GM21576 (cell line): Measurements from ENCODE around the gene FAM118B.

ENCODE experiments used
- ATAC-seq: cut with Tn5 transposase; IDR thresholded peaks from one replicate; pipeline ENCODE4 v1.9.1; 2021; ENCODE audit warnings: mild to moderate bottlenecking, moderate library complexity; ENCODE audit not compliant: unreplicated experiment

Gene FAM118B

DNA sequence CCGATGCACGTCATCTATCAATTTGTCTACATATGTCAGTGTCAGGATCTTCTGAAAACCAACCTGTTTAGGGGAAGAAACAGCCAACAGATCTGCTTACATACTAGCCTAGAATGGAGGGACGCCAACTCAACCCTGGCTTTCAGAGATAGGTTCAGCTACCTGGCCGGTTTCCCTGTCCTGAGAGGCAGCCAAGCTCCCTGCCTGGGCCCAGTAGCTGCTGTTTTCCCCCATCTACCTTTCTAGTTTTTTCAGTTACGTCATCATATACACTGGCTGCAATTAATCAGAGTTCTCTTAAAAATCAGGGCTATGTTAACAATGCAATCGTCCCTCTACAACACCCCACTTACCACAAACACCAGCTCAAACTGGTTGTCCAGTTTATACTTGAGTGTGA, 56.1 kb downstream of the FAM118B start:
- ATAC-seq, result no peak

DNA sequence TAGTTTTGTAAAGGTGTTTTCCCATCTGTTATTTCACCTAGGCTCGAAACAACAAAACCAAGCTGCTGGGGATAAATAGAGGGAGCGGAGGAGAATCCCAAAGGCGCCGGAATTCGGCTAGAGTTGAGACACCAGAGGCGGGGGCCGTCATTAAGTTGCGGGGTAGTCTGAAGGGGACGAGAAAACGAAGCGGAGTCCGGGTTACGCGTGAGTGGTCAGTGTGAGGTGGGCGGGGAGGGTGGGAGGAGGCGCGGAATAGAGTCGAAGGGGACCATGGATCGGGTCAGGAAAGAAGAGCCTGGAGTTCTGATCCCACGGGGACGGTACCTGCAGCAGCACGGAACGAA, 56.8 kb downstream of the FAM118B start:
- ATAC-seq, result no peak

DNA sequence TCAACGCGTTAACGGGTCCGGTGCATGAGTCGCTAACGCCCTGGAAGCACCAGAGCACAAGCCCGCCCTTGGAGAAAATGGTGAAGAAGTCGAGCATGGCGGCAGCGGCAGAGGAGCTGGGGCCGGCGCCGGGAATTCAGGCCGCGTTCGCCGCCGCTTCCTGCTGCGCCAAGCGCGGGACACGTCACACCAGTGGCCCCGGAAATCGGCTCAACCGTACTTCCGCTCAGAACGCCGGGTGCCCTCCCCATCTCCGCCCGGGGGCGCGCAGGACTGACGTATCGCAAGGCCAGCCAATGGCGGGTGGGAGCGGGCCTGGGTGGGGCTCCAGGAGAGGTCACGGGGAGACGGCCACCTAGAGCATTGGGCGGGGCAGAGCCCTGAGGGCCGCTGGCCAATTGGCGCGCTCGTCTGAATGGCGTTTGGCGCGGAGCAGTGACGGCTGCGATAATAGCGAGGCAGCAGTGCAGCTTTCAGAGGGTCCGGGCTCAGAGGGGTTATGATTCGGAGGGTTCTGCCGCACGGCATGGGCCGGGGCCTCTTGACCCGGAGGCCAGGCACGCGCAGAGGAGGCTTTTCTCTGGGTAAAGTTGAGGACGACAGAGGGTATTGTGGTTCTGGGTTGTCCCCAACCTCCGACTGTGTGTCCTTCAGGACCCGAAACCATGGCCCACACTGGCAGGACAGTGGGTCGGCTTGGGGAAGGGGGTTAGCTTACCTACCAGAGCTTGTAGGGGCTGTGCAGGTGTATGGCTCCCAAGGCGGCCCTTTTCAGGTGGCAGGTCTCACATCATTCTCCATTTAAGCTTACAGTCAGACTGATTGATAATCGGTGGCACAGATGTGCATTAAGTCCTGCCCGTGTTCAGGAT, 57.4 kb downstream of the FAM118B start, which contains the start of the genes FOXRED1 and SRPRA:
Gene FOXRED1 (plus strand): TSS at position 447 of the 872 bp plus-strand sequence. CDS start 53 bp downstream, at position 500.
Gene SRPRA (minus strand): TSS at position 188 of the 872 bp plus-strand sequence. CDS start 91 bp downstream, at position 97.
- ATAC-seq, result peak; percentile 98

DNA sequence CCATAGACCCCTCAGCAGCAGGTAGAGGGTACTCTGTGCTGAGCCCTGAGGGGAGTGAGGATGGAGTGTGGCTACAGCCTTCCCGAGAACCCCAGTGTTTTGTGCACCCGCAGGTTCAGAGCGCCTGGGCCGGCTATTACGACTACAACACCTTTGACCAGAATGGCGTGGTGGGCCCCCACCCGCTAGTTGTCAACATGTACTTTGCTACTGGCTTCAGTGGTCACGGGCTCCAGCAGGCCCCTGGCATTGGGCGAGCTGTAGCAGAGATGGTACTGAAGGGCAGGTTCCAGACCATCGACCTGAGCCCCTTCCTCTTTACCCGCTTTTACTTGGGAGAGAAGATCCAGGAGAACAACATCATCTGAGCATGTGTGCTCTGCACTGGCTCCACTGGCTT, 65.7 kb downstream of the FAM118B start:
- ATAC-seq, result no peak

DNA sequence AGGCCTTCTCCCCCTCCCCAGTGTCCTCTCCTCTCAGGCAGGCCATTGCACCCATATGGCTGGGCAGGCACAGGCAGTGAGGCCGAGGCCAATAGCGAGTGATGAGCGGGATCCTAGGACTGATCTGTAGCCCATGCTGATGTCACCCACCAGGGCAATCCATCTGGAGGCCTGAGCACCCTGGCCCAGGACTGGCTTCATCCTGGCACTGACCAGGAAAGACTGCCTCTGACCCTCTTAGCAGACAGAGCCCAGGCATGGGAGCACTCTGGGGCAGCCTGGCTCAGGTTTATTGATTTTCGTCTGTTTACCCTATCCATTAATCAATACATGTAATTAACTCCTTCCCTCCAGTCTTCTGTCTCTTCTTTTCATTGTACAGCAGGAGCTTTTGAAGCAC, 66.2 kb downstream of the FAM118B start:
- no peak for ATAC-seq

DNA sequence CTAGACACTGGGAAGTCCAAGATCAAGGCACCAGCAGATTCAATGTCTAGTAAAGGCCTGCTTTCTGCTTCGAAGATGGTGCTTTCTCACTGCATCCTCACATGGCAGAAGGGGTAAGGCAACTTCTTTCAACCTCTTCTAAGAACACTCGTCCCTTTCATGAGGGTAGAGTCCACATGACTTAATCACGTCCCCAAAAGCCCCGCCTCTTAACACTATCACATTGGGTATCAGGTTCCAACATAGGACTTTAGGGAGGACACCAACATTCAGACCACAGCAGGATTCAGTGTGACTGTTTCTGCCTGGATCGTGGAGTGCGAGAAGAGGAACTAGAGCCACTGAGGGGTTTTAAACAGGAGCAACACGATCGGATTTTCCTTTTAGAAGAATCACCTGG, 67.6 kb downstream of the FAM118B start:
- no peak for ATAC-seq

DNA sequence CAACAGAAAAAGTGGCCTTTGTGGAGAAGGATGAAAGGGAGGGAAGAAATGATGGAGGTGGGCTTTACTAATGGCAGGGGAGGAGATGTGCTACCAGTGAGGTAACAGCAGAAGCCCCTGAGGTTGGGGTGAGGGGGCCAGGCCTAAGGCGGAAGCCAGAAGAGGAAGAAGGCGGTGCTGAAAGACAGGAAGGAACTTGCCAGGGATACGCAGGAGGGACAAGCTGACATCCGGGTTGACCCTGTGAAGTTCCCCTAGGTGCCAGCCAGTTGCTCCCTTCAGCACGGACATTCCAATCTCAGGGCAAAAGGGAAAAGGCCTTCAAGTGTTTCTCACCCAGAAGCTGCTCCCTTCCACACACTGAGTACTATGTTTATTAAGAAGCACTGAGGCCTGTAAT, 69.0 kb downstream of the FAM118B start:
- ATAC-seq, result no peak

DNA sequence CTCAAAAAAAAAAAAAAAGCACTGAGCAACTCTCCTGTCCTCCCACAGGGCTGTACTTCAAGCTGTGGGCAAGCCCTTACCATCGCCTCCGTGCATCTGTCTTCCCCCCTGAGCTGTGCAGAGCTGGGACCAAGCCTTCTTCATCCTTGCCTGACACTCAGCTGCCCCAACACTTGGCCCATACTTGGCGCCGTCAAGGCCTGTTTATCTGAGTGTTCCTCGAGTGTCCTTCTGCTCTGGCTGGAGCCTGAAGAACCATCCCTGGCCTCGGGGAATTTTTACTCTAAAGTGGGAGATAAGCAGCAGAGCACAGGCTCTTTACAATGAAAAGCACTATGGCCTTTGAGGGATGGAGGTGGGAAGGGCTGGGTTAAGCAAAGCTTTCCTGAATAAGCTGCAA, 69.7 kb downstream of the FAM118B start:
- ATAC-seq, result no peak

DNA sequence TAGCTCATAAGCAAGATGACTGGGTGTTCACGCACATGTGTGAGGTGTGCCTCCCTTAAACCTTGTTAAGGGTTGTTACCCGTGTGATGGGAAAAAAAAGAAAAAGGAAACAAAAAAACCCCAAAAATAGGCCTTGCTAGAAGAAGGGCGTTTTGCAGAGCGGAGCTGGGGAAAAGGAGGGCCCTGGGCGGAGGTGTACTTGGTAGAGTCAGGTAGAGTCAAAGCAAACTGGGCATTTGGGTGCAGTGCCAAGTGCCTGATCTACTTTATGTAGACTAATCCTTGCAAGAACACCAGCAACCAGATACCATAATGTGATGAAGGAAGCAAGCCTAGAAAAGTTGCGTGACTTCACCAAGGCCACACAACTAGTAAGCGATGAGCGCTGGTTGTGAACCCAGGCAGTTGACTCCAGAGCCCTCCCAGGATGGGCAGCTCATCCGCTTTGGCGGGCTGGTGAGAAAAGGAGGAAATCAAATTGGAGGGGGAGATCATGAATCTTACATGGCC, 70.1 kb downstream of the FAM118B start:
- no peak for ATAC-seq

DNA sequence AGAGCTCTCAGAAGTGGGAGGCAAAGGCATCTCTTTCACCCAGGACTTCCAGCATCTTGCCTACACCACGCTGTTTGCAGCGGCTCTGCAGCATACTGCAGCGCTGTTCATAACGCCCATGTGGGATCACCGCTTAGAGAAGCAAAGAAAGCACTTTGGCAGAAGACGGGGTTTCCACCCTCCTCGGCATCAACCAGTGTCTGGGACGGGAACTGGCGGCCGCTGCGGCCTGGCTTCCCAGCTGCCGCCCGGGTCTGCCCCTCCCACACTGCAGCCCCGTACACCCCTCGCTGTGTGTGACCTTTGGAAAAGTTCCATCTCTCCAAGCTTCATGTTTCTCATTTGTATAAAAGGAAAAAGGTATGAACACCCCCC, 70.8 kb downstream of the FAM118B start:
- ATAC-seq, result no peak

DNA sequence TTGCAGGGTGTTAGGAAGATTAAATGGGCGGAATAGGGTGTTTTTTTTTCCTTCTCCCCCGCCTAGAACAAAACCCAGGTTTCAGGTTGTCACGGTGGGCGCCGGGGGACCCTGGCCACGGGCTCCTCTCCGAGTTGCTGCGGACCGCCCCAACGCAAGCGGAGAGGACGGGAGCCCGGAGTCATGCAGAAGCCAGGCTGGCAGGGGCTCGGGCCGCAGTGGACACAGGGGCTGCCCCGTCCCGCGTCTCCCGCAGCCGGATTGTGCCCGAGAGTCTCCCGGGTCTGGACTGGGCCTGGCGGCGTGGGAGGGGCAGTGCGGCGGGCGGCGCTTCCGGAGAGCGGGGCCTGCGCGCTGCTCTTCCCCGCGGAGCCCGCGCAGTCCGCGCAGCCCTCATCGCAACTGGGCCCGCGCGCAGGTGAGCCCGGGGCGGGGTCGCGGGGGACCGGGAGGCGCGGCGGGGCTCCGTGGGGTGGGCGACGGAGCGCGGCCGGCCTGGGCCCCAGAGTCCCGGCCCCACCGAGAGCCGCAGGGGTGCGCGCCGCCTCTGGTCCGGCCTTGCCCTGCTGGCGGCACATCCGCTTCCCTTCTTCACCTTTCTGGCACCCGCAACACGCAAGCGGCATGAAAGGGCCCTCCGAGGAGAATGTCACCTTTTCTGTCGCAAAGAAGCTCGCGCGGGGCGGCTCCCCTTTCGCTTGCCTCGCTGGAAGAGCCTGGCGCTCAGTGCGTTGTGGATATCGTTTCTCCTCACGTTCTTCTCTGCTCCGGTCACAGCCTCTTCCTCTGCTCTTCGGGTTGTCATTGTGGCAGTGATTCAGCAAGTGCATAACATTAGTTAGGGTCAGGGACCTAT, 71.4 kb downstream of the FAM118B start, which contains the start of gene TIRAP:
Gene TIRAP (plus strand): TSS at position 358 of the 856 bp plus-strand sequence. CDS start 7,802 bp downstream, outside the sequence.
- peak; percentile 54 for ATAC-seq

DNA sequence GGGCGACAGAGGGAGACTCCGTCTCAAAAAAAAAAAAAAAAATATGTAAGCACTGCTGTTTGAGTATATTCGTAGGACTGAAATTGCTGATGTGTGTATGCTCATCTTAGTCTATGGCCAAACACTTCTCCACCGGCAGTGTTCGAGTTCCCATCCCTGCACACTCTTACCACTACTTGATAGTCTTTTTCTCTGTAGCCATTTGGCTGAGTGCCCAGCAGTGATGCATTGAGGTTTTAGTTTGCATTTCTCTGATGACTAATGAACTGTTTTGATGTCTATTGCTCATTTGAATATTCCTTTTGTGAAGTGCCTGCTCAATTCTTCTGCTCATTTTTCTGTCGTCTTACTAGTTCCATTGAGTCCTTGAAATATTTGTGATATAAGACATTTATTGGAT, 73.2 kb downstream of the FAM118B start:
- ATAC-seq, result peak; percentile 48

DNA sequence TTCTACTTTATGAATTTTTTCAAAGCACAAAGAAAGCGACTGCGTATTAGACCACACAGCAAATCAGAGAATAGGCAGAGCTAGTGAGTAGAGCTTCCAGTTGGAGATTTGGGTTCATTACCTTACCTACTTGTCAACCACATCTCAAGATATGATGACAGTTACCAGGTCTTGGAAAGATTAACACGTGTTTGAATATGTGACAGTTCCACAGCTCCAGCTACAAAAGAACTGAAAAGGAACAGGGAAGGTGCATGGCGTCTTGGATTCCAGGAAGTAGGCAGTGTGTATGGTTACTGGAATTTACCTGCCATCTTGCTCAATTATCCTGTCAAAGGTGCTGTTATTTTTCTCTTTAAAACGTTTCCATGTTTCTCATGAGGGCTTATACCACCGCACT, 76.7 kb downstream of the FAM118B start:
- no peak for ATAC-seq

DNA sequence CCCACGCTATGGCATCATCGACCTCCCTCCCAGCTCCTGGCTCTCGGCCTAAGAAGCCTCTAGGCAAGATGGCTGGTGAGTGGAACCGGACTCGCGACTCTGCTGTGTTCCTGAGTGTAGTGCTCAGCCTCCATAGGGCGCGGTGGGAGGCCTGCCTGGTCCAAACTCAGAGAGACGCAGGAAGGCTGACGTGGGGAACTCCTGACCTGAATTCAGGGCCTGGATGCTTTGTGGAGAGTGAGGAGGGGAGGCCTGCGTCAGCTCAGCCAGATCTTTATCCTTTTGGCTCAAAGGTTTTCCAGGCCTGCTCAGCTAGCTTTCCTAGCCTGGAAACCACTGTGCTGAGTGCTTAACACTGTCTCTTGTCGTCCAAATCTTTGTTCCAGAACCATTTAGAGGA, 79.3 kb downstream of the FAM118B start:
- ATAC-seq, result no peak

DNA sequence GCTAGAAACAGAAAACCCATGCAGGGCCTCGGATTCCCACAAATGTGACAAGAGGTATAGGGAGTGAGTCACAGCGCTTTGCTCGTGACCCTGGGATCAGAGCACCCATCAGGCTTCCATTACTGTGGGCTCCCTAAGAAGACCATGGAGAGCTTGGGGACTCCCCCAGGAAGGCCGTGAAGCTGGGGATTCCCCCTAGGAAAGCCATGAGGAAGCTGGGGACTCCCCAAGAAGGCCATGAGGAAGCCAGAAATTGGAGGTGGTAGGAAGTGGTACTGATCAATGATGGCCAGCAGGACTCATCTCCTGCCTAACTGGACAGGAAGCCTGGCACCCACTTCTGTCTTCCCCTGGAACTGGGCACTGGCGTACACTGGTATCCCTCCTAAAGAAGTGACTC, 82.1 kb downstream of the FAM118B start:
- ATAC-seq, result no peak

DNA sequence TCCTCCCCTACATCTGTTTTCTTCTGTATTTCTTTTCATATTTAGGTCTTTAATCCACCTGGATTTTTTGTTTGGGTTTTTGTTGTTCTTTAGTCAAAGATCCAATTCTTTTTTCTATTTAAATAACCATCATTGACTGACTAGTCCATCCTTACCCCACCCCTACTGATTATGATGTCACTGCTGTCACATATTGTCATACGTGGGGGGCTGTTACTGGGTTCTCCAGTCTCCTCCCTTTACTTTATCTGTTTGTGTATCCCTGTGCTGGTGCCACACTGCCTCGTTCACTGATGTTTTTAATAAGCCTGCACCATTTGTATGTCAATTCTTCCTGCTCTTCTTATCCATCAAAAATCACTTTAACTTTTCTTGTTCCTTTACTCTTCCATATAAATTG, 85.4 kb downstream of the FAM118B start:
- ATAC-seq, result no peak

DNA sequence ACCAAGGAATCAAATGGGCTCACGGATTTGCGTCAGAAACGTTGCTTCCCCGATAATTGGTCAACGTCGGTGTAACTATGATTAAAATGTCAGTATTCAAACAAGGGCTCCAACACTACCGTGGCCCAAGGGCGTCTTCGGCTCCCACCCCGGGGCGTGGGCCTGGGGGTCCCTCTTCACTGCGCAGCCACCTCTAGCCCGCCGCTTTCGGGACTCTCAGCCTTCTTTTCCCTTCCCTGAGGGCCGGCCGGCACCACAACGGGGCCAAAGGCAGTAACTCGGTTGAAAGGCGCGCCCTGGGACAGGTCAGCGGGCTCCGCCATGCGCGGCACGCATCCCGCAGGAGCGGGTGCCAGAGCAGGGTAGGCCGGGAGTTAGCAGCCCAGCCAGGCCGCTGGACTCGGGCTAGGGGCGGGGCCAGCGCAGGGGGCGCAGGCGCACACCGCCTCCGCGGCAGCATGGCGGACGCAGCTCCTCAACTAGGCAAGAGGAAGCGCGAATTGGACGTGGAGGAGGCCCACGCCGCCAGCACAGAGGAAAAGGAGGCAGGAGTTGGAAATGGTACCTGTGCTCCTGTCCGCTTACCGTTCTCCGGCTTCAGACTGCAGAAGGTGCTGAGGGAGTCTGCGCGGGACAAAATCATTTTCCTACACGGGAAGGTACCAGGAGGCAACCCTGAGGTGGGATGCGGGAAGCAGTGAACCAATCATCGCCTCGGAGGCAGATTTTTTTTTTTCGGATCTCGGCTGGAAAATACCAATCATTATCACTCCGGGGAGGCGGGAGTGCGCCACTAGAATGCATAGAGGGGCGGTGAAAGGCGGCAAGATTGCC, 92.3 kb downstream of the FAM118B start, which contains the start of gene DCPS:
Gene DCPS (plus strand): TSS at position 438 of the 834 bp plus-strand sequence. CDS start 21 bp downstream, at position 459.
- peak; percentile 85 for ATAC-seq

DNA sequence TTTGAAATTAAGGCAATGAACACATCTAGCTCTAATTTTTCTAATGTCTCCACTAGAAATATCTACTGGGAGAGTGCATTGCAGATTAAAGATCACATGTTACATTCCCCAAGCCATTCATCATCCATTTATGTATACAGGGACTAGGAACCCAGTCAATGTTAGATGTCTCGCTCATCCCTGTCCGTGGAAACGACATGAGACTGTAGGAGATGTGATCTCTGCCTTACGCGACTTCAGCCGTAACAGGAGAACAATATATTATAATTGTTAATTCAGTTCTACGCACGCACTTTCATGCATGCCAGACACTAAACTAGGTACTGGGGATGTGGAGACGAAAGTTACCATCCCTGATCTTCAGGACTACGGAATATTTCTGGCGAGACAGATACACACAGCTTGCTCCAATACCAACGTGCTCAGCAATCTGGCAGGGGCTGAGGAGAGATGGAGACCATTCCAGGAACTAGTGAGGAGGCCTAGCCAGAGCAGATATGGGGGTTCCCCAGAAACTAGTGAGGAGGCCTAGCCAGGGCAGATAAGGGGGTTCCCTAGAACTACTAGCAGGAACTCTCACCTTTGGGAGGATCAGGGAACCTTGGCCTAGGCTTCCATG, 93.0 kb downstream of the FAM118B start:
- ATAC-seq, result peak; percentile 27

DNA sequence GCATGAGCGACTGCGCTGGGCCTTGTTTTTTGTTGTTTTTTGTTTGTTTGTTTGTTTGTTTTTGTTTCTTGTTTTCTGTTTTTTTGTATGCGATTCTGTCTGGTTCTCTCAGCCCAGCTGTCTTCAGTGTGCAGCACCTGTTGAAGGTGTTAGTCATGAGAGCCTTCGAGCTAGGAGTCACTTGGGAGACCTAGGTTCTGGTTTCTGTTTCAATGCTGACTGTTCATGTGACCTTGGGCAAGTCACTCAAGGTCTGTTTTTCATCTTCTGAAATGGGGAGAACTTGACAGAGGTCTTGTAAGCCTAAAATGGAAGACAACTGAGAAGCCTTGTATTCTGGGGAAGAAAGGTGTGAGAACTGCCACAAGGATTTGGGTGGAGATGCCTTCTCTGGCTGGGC, 94.1 kb downstream of the FAM118B start:
- ATAC-seq, result peak; percentile 51

DNA sequence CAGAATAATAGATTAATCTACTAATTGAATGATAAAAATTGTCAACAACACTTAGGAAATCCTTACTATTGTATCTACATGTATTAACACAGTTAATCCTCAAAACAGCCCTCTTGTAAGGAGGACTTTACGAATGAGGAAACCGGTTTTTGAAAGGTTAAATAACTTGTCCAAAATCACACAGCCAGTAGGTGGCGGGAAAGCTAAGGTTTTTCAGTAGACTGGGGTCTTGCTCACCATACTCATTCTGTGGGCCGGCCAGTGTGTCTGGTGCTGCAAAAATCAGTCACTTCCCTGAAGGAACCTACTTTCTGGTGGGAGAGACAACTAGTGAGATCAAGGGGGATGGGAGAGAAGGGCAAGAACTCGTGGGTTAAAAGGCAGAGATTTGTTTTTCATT, 96.1 kb downstream of the FAM118B start:
- no peak for ATAC-seq
